Stimulated activated CD8-positive, alpha-beta memory T cell treated with anti-CD3 and anti-CD28 coated beads, Interleukin-2, amount 100 ng/mL, for 1 hour (primary cell): Measurements from ENCODE around the gene ELP2.
"Not testable (repeated sequence)": the region's sequence is repeated elsewhere in the genome, so short reads cannot be mapped to it uniquely, and the experiment has no call there.

ENCODE experiments used
- DNase-seq, 2 donors: peaks; one replicate each; pipeline ENCODE4 v3.0.0-alpha.2; 2020; ENCODE audit warnings: low read depth in 2 of 2

ELP2 gene

DNA sequence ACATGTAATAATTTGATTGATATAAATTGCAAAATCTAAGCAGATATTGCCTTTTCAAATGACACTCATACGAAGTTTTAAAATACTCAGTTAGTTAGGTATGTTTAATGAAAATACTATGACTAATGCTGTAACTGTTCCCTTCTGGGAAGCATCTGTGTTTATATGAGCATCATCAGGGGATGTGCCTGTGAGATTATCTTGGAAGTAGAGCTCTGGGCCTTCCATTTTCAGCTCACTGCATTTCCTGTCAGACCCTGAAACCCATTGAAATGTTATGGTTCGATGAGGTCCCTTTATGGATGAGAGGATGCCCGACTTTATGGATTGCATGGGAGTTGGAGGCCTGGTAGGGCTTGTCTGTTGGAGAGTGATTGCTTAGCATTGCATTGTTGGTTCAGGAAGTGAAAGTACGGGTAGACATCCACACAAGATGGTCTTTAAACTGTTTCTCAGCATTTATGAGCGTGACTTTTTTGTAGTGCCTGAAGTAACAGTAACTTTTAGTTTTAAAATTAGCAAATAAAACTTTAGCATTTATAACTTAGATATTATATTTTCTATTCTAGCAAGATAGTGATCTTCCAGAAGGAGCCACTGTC lies 28.7 kb downstream of the ELP2 start:
- no peak for DNase-seq

GRCh38 chr18:36160959-36161371 lies 31.3 kb downstream of the ELP2 start:
- DNase-seq, result no peak

- DNase-seq, result no peak
Measured at GRCh38 chr18:36162981-36163380, 33.3 kb downstream of the ELP2 start.

DNA sequence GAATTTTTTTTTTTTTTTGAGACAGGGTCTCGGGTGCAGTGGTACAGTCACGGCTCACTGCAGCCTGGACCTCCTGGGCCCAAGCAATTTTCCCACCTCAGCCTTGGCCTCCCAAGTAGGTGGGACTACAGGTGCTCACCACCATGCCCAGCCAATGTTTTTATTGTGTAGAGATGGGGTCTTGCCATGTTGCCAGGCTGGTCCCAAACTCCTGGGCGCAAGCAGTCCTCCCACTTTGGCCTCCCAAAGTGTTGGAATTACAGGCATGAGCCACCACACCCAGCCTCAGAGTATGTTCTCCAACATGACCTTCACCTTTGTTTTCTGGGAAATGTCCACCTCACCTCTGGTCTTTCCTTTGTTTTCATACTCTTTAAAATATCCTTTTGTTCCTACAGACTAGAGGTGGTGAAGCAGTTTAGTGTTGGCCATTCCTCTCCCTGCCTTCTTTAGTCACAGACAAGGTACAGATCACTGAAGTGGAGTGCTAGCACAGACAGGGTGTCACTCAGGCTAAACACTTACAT lies 38.1 kb downstream of the ELP2 start:
- DNase-seq, result no peak

GRCh38 chr18:36168296-36168695 lies 38.6 kb downstream of the ELP2 start:
- DNase-seq, result not testable (repeated sequence)

GRCh38 chr18:36169938-36170337 lies 40.2 kb downstream of the ELP2 start:
- DNase-seq, result no peak

GRCh38 chr18:36175481-36175880 lies 45.8 kb downstream of the ELP2 start:
- no peak for DNase-seq

DNA sequence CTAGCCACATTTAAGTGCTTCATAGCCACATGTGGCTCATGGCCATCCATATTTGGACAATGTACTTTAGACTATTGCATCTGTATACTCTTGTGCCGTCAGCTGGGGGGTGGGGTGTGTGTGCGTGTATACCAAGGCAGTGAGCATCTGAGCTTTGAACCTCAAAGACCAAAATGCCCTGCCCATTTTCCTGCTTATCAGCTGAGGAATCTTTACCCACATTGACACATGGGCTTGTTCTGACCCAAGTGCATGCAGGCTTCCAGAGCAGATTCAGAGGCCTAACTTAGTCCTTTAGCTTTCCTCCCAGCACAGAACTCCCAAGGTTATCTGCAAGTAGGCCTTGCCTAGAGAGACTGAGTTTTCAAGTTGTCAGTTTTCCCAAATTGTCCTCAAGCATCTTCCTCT lies 46.5 kb downstream of the ELP2 start:
- DNase-seq, result no peak

GRCh38 chr18:36176711-36177110 lies 47.0 kb downstream of the ELP2 start:
- DNase-seq, result no peak

DNA sequence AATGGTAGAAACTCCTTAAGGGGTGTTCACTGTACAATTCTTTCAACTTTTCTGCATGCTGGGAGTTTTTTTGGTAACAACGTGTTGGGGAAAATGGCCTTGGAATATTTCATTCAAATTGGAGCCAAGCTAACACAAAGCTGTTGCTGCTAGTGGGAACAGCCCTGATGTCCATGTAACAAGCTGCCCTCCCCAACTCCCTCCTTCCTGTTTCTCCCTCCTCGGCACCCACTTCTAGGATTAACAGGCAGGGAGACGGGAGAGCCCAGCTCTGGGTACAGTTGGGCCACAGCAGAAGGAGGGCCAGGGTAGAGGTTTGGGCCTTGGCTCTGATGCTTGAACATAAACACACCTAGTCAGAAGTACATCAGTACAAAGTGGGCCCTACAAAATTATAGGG lies 48.2 kb downstream of the ELP2 start:
- DNase-seq, result no peak

DNA sequence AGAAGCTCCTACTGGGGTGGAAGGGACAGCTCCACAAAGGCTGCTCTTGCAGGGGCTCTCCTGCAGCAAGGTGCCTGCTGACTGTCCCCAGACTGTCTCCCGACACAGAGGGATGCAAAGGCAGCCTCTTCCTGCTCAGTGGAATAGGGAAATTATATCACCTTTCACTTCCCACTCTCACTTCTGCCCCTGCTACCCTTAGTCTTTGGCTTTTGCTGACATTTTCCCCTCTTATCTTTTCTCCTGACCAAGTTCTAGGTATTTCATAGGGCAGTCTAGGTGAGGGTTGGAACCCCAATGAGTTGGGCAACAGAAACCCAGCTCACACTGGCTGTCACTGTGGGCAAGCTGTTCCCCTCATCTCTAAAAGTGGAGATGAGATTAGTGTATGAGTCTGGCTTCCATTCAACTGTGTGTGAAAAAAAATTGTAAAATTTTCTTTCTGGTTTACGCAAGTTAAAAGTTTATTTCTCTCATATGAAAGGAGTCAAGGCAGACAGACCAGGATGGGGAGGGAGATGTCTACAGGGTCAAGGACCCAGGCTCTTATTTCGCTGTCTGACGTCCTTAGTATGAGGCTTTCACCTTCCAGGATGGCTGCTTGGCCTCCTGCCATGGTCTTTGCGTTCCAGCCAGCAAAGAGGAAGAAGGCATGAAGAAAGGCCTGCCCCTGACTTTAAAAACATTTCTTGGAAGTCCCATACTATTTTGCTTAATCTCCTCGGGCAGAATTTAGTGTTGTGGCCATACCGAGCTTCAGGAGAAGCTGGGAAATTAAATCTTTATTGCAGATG lies 50.1 kb downstream of the ELP2 start:
- DNase-seq, result no peak

DNA sequence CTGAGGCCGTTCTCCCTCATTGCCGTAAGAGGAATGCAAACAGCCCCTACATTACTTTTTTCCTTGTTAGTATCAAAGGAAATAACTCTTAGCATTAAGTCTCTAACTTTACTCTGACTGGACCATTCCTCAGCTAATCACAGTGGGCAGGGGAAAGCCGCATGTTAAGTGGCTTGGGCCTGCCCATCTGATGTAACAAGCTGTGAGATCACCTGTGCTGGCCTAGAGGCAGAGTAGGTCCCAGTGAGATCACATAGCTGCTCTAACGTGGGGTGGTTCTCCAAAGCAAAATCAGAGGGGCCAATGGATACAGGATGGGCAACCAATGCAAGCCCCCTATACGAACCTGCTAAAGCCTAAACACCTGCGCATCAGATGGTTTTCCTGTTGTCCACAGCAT lies 51.7 kb downstream of the ELP2 start:
- DNase-seq, result no peak

DNA sequence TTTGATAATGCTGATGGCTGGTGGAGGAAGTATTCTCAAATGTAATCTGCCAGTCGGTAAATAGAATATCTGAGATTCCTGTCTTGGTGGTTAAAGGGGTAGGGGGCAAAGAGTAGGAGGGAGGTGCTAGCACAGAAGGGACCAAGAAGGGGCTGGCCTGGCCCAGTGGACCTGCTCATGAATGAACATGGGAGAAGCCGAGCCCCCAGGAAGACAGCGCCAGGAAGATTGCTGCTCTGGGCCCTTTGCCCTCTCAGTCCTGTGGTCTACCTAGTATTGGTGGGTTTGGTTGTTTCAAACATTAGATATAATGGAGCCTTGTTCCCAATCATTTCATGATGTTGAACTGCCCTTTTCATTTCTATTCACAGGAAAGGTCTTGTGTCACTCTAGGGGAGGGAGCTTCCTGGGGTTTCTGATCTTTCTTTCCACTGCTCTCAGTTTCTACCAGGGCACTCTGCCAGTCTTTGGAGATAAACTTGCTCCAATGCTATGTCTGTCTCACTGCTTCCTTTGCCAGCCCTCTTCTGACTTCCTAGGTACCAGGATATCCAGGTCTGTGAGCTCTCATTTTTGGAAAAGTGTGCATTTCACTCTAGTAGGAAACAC lies 52.3 kb downstream of the ELP2 start:
- DNase-seq, result no peak

DNA sequence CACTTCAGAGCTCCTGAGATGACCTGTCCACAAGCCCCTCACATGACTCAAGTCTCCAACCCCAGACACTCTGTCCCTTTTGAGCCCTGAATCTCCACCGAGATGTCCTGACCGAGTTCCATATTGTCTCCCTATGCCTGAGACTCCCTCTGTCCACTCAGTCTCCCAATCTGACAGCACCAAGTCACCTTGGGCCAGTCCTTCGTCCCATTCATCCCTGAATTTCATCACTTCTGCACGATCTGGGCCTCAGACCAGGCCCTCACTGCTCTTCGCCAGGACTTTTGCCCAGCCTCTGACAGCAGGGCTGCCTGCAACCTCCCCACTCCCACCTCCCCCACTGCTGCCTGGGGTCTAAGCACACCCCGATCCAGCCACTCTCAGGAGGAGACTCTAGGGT lies 53.3 kb downstream of the ELP2 start:
- DNase-seq, result no peak

DNA sequence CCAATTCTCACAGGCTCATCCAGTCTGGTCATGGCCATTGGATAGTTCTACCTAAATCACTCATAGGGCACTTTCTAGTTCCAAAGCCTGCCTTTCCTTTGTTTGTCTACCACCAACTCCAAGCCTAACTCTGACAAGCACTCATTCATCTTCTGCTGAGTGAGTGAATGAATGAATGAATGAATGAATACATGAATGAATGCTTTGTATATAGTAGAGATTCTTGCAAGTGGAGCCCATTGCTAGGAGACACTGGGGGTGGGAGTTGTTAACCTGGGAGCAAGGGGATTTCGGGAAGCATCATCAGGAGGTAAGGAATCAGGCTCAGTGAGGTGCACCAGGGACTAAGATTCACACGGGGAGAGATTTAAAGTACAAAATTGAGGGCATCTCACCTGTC lies 54.3 kb downstream of the ELP2 start:
- DNase-seq, result no peak

- DNase-seq, result no peak
Measured at GRCh38 chr18:36185157-36185556, 55.5 kb downstream of the ELP2 start.

GRCh38 chr18:36185901-36186460 lies 56.3 kb downstream of the ELP2 start:
- no peak for DNase-seq

GRCh38 chr18:36186461-36187192 lies 56.9 kb downstream of the ELP2 start:
- no peak for DNase-seq

GRCh38 chr18:36187193-36187825 lies 57.6 kb downstream of the ELP2 start, which contains the start of gene MOCOS:
Gene MOCOS, plus strand, starts transcription at chr18:36187497. Its CDS starts 43 bp downstream, at chr18:36187540.
- peak in 1 of 2 donors; percentile 10 for DNase-seq

- DNase-seq, result no peak
Measured at GRCh38 chr18:36187826-36188721, 58.4 kb downstream of the ELP2 start.
